NB4 (cell line): ENCODE measurements around the gene IFNA5.

Experiments used
- CTCF ChIP-seq: IDR thresholded peaks from one replicate; pipeline ENCODE4 v1.5.1; 2012; ENCODE audit warnings: low read depth, low read length
- POLR2A ChIP-seq: IDR thresholded peaks from 2 replicates; pipeline ENCODE4 v1.6.1; 2011; ENCODE audit warnings: mild to moderate bottlenecking; ENCODE audit not compliant: insufficient read length; ENCODE audit errors: extremely low read depth
- TF ChIP-seq, protein P1 (sequence below): IDR thresholded peaks from 2 replicates; pipeline ENCODE4 v1.6.1; 2011; ENCODE audit warnings: low read depth, low read length

GRCh38 chr9:21294364-21294774, 10.7 kb downstream of the IFNA5 start:
- TF ChIP-seq CTCF (no peak), POLR2A (no peak)
- TF ChIP-seq, protein P1, sequence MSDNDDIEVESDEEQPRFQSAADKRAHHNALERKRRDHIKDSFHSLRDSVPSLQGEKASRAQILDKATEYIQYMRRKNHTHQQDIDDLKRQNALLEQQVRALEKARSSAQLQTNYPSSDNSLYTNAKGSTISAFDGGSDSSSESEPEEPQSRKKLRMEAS: no peak
